ENCODE measurements around the gene LPP.

The LPP gene

GRCh38 chr3:188455748-188456147 is 301.8 kb downstream of the LPP start:
- Histone ChIP-seq H3K9me3 (ENCODE audit: insufficient read depth, low read length) (no peaks in the 10 kb centered on the region), H2AFZ (ENCODE audit: low read depth, low read length, severe bottlenecking) (no peak overlapping the region), H3K27ac (ENCODE audit: low read depth, low read length) (no peak overlapping the region), H3K27me3 (ENCODE audit: low read length) (no peaks in the 10 kb centered on the region), H3K9ac (ENCODE audit: low read length) (no peak overlapping the region), H3F3A (ENCODE audit: insufficient read depth) (no peaks in the 10 kb centered on the region), H3K36me3 (ENCODE audit: low read length) (no peaks in the 10 kb centered on the region), H3K79me2 (ENCODE audit: insufficient read depth, low read length) (no peaks in the 10 kb centered on the region), H3K4me2 (ENCODE audit: low read depth, low read length, poor library complexity, severe bottlenecking) (no peak overlapping the region), H3K9me2 (replicated peaks; ENCODE audit: insufficient read depth, low read length) (no peaks in the 10 kb centered on the region), H3K4me3 (ENCODE audit: insufficient read depth, low read length, poor library complexity, severe bottlenecking) (no peak overlapping the region), H4K20me1 (ENCODE audit: low read depth, low read length) (no peaks in the 10 kb centered on the region)
- no peak for TF ChIP-seq EZH2phosphoT487 (conservative IDR thresholded peaks at IDR 0.05; ENCODE audit: low read length)
- no peak for TF ChIP-seq CTCF (IDR thresholded peaks at IDR 0.05; ENCODE audit: insufficient read depth, low read length, poor library complexity, severe bottlenecking)

- Histone ChIP-seq H3F3A (ENCODE audit: insufficient read depth) (no peaks in the 10 kb centered on the region), H3K9me3 (ENCODE audit: insufficient read depth, low read length) (no peaks in the 10 kb centered on the region), H4K20me1 (ENCODE audit: low read depth, low read length) (no peaks in the 10 kb centered on the region), H3K4me2 (ENCODE audit: low read depth, low read length, poor library complexity, severe bottlenecking) (no peak overlapping the region), H3K36me3 (ENCODE audit: low read length) (no peaks in the 10 kb centered on the region), H2AFZ (ENCODE audit: low read depth, low read length, severe bottlenecking) (no peak overlapping the region), H3K9ac (ENCODE audit: low read length) (no peak overlapping the region), H3K9me2 (replicated peaks; ENCODE audit: insufficient read depth, low read length) (no peaks in the 10 kb centered on the region), H3K79me2 (ENCODE audit: insufficient read depth, low read length) (no peaks in the 10 kb centered on the region), H3K27ac (ENCODE audit: low read depth, low read length) (no peak overlapping the region), H3K4me3 (ENCODE audit: insufficient read depth, low read length, poor library complexity, severe bottlenecking) (no peak overlapping the region), H3K27me3 (ENCODE audit: low read length) (no peaks in the 10 kb centered on the region)
- TF ChIP-seq EZH2phosphoT487 (conservative IDR thresholded peaks at IDR 0.05; ENCODE audit: low read length), result no peak
- TF ChIP-seq CTCF (IDR thresholded peaks at IDR 0.05; ENCODE audit: insufficient read depth, low read length, poor library complexity, severe bottlenecking), result no peak
These were observed 304.8 kb downstream of the LPP start for GRCh38 chr3:188458756-188459155.

GRCh38 chr3:188465311-188465710 is 311.4 kb downstream of the LPP start:
- Histone ChIP-seq H3K27me3 (ENCODE audit: low read length) (no peaks in the 10 kb centered on the region), H3K9me3 (ENCODE audit: insufficient read depth, low read length) (no peaks in the 10 kb centered on the region), H3K9me2 (replicated peaks; ENCODE audit: insufficient read depth, low read length) (no peaks in the 10 kb centered on the region), H3F3A (ENCODE audit: insufficient read depth) (no peaks in the 10 kb centered on the region), H3K27ac (ENCODE audit: low read depth, low read length) (no peak overlapping the region), H3K36me3 (ENCODE audit: low read length) (no peaks in the 10 kb centered on the region), H4K20me1 (ENCODE audit: low read depth, low read length) (no peaks in the 10 kb centered on the region), H3K4me3 (ENCODE audit: insufficient read depth, low read length, poor library complexity, severe bottlenecking) (no peak overlapping the region), H3K9ac (ENCODE audit: low read length) (no peak overlapping the region), H3K4me2 (ENCODE audit: low read depth, low read length, poor library complexity, severe bottlenecking) (no peak overlapping the region), H2AFZ (ENCODE audit: low read depth, low read length, severe bottlenecking) (no peak overlapping the region), H3K79me2 (ENCODE audit: insufficient read depth, low read length) (no peaks in the 10 kb centered on the region)
- TF ChIP-seq EZH2phosphoT487 (conservative IDR thresholded peaks at IDR 0.05; ENCODE audit: low read length), result no peak
- TF ChIP-seq CTCF (IDR thresholded peaks at IDR 0.05; ENCODE audit: insufficient read depth, low read length, poor library complexity, severe bottlenecking), result no peak

Measured in SU-DHL-6 (cell line).